Ascending aorta (tissue), 2 donors: ENCODE measurements around the gene ATP6V0E2. TPM values are rescaled to one million over a fixed set of nuclear protein-coding genes. Genes with fewer than 3 reads are reported as not detected.
A peak's percentile ranks its signal among the peaks of the same experiment; 100 is the strongest.

ENCODE experiments used
- DNase-seq, 2 donors: peaks; one replicate each; pipeline ENCODE4 v3.0.0-alpha.2; 2019; ENCODE audit warnings: low spot score in 2 of 2
- H3K27ac ChIP-seq, 2 donors: fragments of 200-600 bp; sonication (generic); one replicate each; pipeline ENCODE4 v1.5.1; 2016 to 2017; ENCODE audit warnings: mild to moderate bottlenecking in 1 of 2
- H3K27me3 ChIP-seq: fragments of 200-600 bp; sonication (generic); one replicate; pipeline ENCODE4 v1.5.1; 2017
- H3K36me3 ChIP-seq, 2 donors: fragments of 200-600 bp; sonication (generic); one replicate each; pipeline ENCODE4 v1.5.1; 2016
- H3K4me1 ChIP-seq, 2 donors: fragments of 200-600 bp; sonication (generic); one replicate each; pipeline ENCODE4 v1.5.1; 2016 to 2017; ENCODE audit warnings: mild to moderate bottlenecking in 1 of 2
- H3K4me3 ChIP-seq, 2 donors: fragments of 200-600 bp; sonication (generic); one replicate each; pipeline ENCODE4 v1.5.1; 2016 to 2017; ENCODE audit warnings: mild to moderate bottlenecking in 1 of 2
- H3K9me3 ChIP-seq, 2 donors: fragments of 200-600 bp; sonication (generic); one replicate each; pipeline ENCODE4 v1.5.1; 2016
- CTCF ChIP-seq, 3 experiments: fragments of 200-600 bp in 2 of 3; fragments of 450-650 bp in 1 of 3; sonication (generic) in 2 of 3; IDR thresholded peaks; one replicate each; pipeline ENCODE4 v1.5.1; 2016 to 2019; ENCODE audit warnings: antibody characterized with exemption in 3 of 3, mild to moderate bottlenecking in 1 of 3, moderate library complexity in 1 of 3
- intact Hi-C: fragments of 100-400 bp; cut with DNase I; formaldehyde crosslinking; loops from one replicate; pipeline ENCODE4 v1.15.1; 2023
- total RNA-seq: library from RNA; depleted of rRNA; stranded (reverse); fragments of >200 nt; gene quantifications from one replicate; pipeline ENCODE4 v1.1.0, GENCODE V29; 2016

Gene ATP6V0E2
- total RNA-seq, 1 donor from 2014 or later: 29.5 TPM

GRCh38 chr7:149873970-149874643, 338 bp downstream of the ATP6V0E2 start:
- H3K27me3 ChIP-seq: no peaks in the 10 kb centered on the region
- intact Hi-C loops: loop anchor here (1.0 to 10.0 kb wide), 5 partner anchors 36 to 531 kb away; partner anchors contain the start of genes ZNF775 and ZNF862
- H3K36me3 ChIP-seq: peaks cover 2 to 7% of the 10 kb centered on the region in 2 donors
- peaks cover 11% of the 10 kb centered on the region in 2 donors for H3K4me1 ChIP-seq
- H3K27ac ChIP-seq: peak overlapping the region in 1 of 2 donors; percentile 86
- DNase-seq: no peak
- TF ChIP-seq CTCF (IDR thresholded peaks at IDR 0.05): no peak
- H3K4me3 ChIP-seq: peak overlapping the region; percentile 86 to 89
- no peaks in the 10 kb centered on the region for H3K9me3 ChIP-seq

GRCh38 chr7:149874644-149875028, 867 bp downstream of the ATP6V0E2 start:
- DNase-seq: no peak
- Histone ChIP-seq H3K9me3 (no peaks in the 10 kb centered on the region), H3K27ac (no peak overlapping the region), H3K4me1 (peaks cover 11% of the 10 kb centered on the region in 2 donors), H3K27me3 (no peaks in the 10 kb centered on the region), H3K4me3 (peak overlapping the region; percentile 86 to 89), H3K36me3 (peaks cover 6 to 7% of the 10 kb centered on the region in 2 donors)
- TF ChIP-seq CTCF (IDR thresholded peaks at IDR 0.05): no peak
- intact Hi-C loops: loop anchor here (5.0 to 10.0 kb wide), 3 partner anchors 160 to 530 kb away; partner anchors contain the start of gene ZNF775

- H3K27ac ChIP-seq: no peak overlapping the region
- H3K27me3 ChIP-seq: no peaks in the 10 kb centered on the region
- H3K9me3 ChIP-seq: no peaks in the 10 kb centered on the region
- peaks cover 11% of the 10 kb centered on the region in 2 donors for H3K4me1 ChIP-seq
- no peak for DNase-seq
- peaks cover 6 to 7% of the 10 kb centered on the region in 2 donors for H3K36me3 ChIP-seq
- intact Hi-C loops: loop anchor here (10.0 kb wide), 2 partner anchors 161 to 529 kb away; a partner anchor contains a TSS
- TF ChIP-seq CTCF (IDR thresholded peaks at IDR 0.05): no peak
- no peak overlapping the region for H3K4me3 ChIP-seq
Observed at GRCh38 chr7:149875396-149875795, 1.6 kb downstream of the ATP6V0E2 start.

GRCh38 chr7:149877890-149878522, 4.2 kb downstream of the ATP6V0E2 start:
- no peak for TF ChIP-seq CTCF (IDR thresholded peaks at IDR 0.05)
- H3K4me3 ChIP-seq: no peak overlapping the region

GRCh38 chr7:149878523-149878921, 4.8 kb downstream of the ATP6V0E2 start:
- DNase-seq: no peak
- intact Hi-C loops: loop anchor here (10.0 kb wide), 2 partner anchors 164 to 526 kb away; a partner anchor contains a TSS

More at GRCh38 chr7:149877890-149878522, 4.2 kb downstream of the ATP6V0E2 start:
- Histone ChIP-seq H3K36me3 (peaks cover 6 to 7% of the 10 kb centered on the region in 2 donors), H3K27me3 (no peaks in the 10 kb centered on the region), H3K9me3 (no peaks in the 10 kb centered on the region), H3K4me1 (peaks cover 7 to 9% of the 10 kb centered on the region in 2 donors), H3K27ac (no peak overlapping the region)
- DNase-seq: no peak
- intact Hi-C loops: loop anchor here (10.0 kb wide), 2 partner anchors 163 to 527 kb away; a partner anchor contains a TSS

More at GRCh38 chr7:149878523-149878921, 4.8 kb downstream of the ATP6V0E2 start:
- Histone ChIP-seq H3K27me3 (no peaks in the 10 kb centered on the region), H3K4me3 (no peak overlapping the region), H3K9me3 (no peaks in the 10 kb centered on the region), H3K27ac (no peak overlapping the region), H3K36me3 (peaks cover 6 to 7% of the 10 kb centered on the region in 2 donors), H3K4me1 (peaks cover 7 to 9% of the 10 kb centered on the region in 2 donors)
- TF ChIP-seq CTCF (IDR thresholded peaks at IDR 0.05): no peak
